HG03354 (cell line): ENCODE measurements around the gene RNF175.

ENCODE experiments used
- ATAC-seq: cut with Tn5 transposase; IDR thresholded peaks from one replicate; pipeline ENCODE4 v1.9.1; 2021; ENCODE audit warnings: mild to moderate bottlenecking; ENCODE audit not compliant: unreplicated experiment, poor library complexity, severe bottlenecking

The RNF175 gene

GRCh38 chr4:153755186-153755585, 4.6 kb downstream of the RNF175 start:
- ATAC-seq: no peak

GRCh38 chr4:153750197-153750817, 9.5 kb downstream of the RNF175 start:
- ATAC-seq: peak; percentile 89

GRCh38 chr4:153748378-153748777, 11.4 kb downstream of the RNF175 start:
- ATAC-seq: no peak

- ATAC-seq: no peak
Observed at GRCh38 chr4:153747406-153747955, 12.3 kb downstream of the RNF175 start.

- no peak for ATAC-seq
Observed at GRCh38 chr4:153745651-153746050, 14.2 kb downstream of the RNF175 start.

GRCh38 chr4:153741541-153741940, 18.3 kb downstream of the RNF175 start:
- no peak for ATAC-seq

GRCh38 chr4:153735906-153736461, 23.8 kb downstream of the RNF175 start:
- ATAC-seq: no peak

GRCh38 chr4:153733751-153734448, 25.9 kb downstream of the RNF175 start:
- peak; percentile 73 for ATAC-seq

GRCh38 chr4:153731239-153731638, 28.6 kb downstream of the RNF175 start:
- ATAC-seq: no peak

GRCh38 chr4:153729895-153730294, 29.9 kb downstream of the RNF175 start:
- no peak for ATAC-seq

- ATAC-seq: peak; percentile 68
Observed at GRCh38 chr4:153728660-153729059, 31.2 kb downstream of the RNF175 start.

- peak; percentile 48 for ATAC-seq
Observed at GRCh38 chr4:153728151-153728550, 31.7 kb downstream of the RNF175 start.

- ATAC-seq: no peak
Observed at GRCh38 chr4:153725831-153726154, 34.0 kb downstream of the RNF175 start.

GRCh38 chr4:153725136-153725830, 34.5 kb downstream of the RNF175 start:
- ATAC-seq: no peak

- ATAC-seq: no peak
Observed at GRCh38 chr4:153724606-153725005, 35.2 kb downstream of the RNF175 start.

GRCh38 chr4:153722036-153722435, 37.8 kb downstream of the RNF175 start:
- ATAC-seq: no peak

GRCh38 chr4:153713866-153714646, 45.8 kb downstream of the RNF175 start:
- ATAC-seq: no peak

- ATAC-seq: no peak
Observed at GRCh38 chr4:153710681-153711080, 49.1 kb downstream of the RNF175 start.

GRCh38 chr4:153706519-153706918, 53.3 kb downstream of the RNF175 start:
- peak; percentile 48 for ATAC-seq
